ENCODE results near the gene IMMP1L. TPM values are rescaled to one million over a fixed set of nuclear protein-coding genes. Genes with fewer than 3 reads are reported as not detected.

The IMMP1L gene
- total RNA-seq, 1 experiment from 2014 or later, result 49.0 TPM

DNA sequence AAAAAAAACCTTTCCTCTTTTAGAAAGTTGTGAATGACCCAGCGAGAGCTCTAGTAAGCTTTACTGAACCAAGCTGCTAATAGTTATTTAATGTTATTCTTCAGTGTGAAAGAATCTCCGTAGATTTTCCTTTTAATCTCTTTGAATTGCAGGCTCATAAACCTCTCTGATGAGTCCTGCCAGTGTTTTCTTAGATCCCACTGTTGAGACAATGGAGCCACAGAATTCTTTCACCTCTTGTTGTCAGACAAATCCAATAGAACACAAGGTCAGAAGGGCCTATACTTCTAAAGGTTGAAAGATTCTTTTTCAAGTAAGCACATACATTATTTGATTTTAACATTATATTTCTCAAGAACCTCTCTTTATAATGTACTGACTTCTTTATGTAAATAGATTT, 87.6 kb downstream of the IMMP1L start:
- DNase-seq, result no peak
- Histone ChIP-seq H3K9me3 (no peaks in the 10 kb centered on the region), H3K27me3 (no peaks in the 10 kb centered on the region), H3K4me3 (no peak overlapping the region), H3K36me3 (no peaks in the 10 kb centered on the region)

DNA sequence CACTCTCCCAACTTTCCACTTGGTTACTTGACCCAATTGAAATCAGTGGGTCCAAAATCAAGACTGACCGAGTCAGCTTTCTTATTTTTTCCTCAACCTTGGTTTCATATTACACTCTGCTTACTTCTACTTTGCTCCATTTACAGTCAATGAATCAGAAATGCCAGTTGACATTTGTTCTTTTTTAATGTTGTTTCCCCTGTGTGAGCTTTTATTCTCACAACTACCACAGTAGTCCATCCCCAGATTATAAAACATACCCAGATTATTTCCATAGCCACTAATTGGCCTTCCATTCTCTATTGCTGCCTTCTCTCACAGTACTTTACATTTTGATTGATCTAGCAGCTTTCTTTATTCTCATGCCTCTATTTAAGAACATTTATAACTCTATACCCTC, 89.8 kb downstream of the IMMP1L start:
- Histone ChIP-seq H3K36me3 (no peaks in the 10 kb centered on the region), H3K9me3 (no peaks in the 10 kb centered on the region), H3K27me3 (no peaks in the 10 kb centered on the region), H3K4me3 (no peak overlapping the region)
- DNase-seq, result no peak

- H3K27me3 ChIP-seq, result no peaks in the 10 kb centered on the region
- DNase-seq, result no peak
- H3K9me3 ChIP-seq, result no peaks in the 10 kb centered on the region
- H3K36me3 ChIP-seq, result no peaks in the 10 kb centered on the region
- no peak overlapping the region for H3K4me3 ChIP-seq
These were observed 90.3 kb downstream of the IMMP1L start for GRCh38 chr11:31419138-31419537.

- H3K36me3 ChIP-seq, result no peaks in the 10 kb centered on the region
- no peak overlapping the region for H3K4me3 ChIP-seq
- no peak for DNase-seq
- no peaks in the 10 kb centered on the region for H3K9me3 ChIP-seq
- H3K27me3 ChIP-seq, result no peaks in the 10 kb centered on the region
These were observed 91.6 kb downstream of the IMMP1L start for GRCh38 chr11:31417816-31418215.

DNA sequence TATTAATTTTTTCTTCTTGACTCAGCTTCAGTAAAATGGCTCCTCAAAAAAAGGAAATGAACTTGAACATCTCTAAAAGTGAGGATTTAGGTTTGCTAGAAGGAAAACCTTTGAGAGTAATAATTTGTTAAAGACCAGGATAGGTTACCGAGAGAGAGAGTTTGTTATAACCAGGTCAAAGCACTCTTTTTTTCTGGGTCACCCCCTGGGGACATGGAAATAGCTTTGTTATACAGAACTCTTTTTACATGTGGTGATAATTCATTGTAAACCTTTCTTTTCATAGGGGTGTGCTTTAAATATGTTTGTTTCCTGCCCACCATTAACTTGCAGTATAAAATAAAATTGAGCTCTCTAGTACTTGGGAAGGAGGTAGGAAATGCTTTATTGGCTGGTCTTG, 92.1 kb downstream of the IMMP1L start:
- Histone ChIP-seq H3K27me3 (no peaks in the 10 kb centered on the region), H3K9me3 (no peaks in the 10 kb centered on the region), H3K36me3 (no peaks in the 10 kb centered on the region), H3K4me3 (no peak overlapping the region)
- DNase-seq, result no peak

DNA sequence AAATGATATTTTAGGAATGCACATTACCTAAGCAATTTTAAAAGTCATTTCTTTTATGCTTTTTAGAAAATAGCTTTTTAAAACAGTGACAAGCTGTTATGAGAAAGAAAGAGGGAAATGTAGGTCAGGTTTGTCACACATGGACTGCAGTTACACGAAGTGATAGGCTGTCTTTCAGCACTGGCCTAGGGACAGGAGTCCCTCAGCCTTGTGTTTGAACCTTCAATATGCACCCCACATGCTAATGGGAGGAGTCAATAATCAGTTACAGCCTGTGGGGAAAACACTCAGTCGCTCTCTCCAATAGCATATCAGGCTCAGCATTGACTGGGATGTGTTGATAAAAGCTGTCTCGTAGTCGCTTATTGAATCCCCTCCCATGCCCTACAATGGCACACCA, 94.0 kb downstream of the IMMP1L start:
- Histone ChIP-seq H3K36me3 (no peaks in the 10 kb centered on the region), H3K27me3 (no peaks in the 10 kb centered on the region), H3K9me3 (no peaks in the 10 kb centered on the region), H3K4me3 (no peak overlapping the region)
- DNase-seq, result no peak

GRCh38 chr11:31414338-31414737, 95.1 kb downstream of the IMMP1L start:
- no peaks in the 10 kb centered on the region for H3K36me3 ChIP-seq
- DNase-seq, result no peak
- no peaks in the 10 kb centered on the region for H3K27me3 ChIP-seq
- H3K4me3 ChIP-seq, result no peak overlapping the region
- no peaks in the 10 kb centered on the region for H3K9me3 ChIP-seq

DNA sequence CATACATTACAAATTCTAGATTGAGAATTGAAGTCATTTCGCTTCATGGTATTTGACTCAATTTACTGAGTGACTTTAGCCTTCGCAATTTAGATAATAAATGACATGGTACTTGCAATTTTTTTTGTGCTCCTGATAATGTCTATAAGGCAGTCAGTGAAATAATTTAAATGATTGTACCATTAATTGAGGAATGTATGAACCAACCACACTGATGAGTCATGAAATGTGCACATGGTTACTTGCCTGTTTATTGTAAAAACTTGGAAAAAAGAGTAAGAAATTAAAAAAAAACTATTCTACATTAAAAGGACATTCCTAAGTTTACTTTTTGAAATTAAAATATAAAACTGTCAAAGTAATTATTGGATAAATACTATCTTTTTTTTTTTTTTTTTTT, 96.5 kb downstream of the IMMP1L start:
- Histone ChIP-seq H3K9me3 (no peaks in the 10 kb centered on the region), H3K27me3 (no peaks in the 10 kb centered on the region), H3K4me3 (no peak overlapping the region), H3K36me3 (no peaks in the 10 kb centered on the region)
- no peak for DNase-seq

DNA sequence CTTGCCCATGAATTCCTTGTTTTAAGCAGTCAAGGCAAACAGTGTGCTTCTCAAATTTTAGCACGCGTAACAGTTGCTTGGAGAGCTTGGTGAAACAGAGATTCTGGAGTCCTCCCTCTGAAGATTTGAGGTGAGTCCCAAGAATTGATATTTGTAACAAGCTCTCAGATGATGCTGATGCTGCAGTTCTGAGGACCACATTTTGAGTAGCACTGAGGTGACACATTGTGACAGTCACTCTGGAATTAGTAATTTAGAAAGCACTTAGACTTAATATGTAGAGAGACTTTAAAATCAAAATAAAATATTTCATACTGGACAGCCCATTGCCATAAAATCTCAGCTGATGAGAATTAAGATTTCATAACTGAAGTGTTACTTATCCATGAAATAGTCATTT, 101.2 kb downstream of the IMMP1L start:
- no peaks in the 10 kb centered on the region for H3K27me3 ChIP-seq
- DNase-seq, result no peak
- H3K9me3 ChIP-seq, result no peaks in the 10 kb centered on the region
- H3K4me3 ChIP-seq, result no peak overlapping the region
- H3K36me3 ChIP-seq, result no peaks in the 10 kb centered on the region

GRCh38 chr11:31404614-31405013, 104.8 kb downstream of the IMMP1L start:
- no peak for DNase-seq
- Histone ChIP-seq H3K36me3 (no peaks in the 10 kb centered on the region), H3K27me3 (no peaks in the 10 kb centered on the region), H3K9me3 (no peaks in the 10 kb centered on the region), H3K4me3 (no peak overlapping the region)

- Histone ChIP-seq H3K36me3 (no peaks in the 10 kb centered on the region), H3K27me3 (no peaks in the 10 kb centered on the region), H3K9me3 (no peaks in the 10 kb centered on the region), H3K4me3 (no peak overlapping the region)
- no peak for DNase-seq
These were observed 112.1 kb downstream of the IMMP1L start for GRCh38 chr11:31397239-31397834.

DNA sequence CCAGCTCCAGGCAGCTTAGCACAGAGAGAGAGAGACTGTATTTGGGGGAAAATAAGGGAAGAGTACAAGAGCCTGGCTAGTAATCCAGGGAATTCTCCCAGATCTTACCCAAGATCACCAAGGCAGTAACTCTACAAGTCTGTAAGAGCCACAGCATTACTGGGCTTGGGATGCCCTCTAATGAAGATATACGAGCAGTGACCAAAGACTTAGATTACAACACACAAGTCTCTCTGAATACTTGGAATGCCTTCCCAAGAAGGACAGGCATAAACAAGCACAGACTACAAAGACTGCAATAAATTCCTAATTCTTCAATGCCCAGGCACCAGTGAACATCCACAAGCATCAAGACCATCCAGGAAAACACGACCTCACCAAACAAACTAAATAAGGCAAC, 122.0 kb downstream of the IMMP1L start:
- DNase-seq, result no peak
- Histone ChIP-seq H3K36me3 (no peaks in the 10 kb centered on the region), H3K27me3 (no peaks in the 10 kb centered on the region), H3K4me3 (no peak overlapping the region), H3K9me3 (no peaks in the 10 kb centered on the region)

DNA sequence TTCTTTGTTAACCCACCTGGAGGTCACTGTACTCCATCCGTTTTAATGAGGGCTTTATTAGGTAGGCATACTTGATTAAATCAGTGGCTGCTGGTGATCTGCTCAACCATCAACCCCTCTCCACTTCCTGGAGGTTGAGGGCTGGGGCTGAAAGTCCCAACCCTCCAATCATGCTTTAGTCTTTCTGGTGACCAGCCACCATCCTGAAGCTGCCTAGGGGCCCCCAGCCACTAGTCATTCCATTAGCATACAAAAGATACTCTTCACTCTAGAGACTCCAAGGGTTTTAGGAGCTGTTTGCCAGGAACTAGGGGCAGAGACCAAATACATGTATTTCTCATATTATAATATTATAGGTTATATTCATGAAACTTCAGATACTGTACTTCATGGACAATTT, 126.3 kb downstream of the IMMP1L start:
- H3K9me3 ChIP-seq, result no peaks in the 10 kb centered on the region
- H3K4me3 ChIP-seq, result no peak overlapping the region
- DNase-seq, result no peak
- no peaks in the 10 kb centered on the region for H3K36me3 ChIP-seq
- H3K27me3 ChIP-seq, result no peaks in the 10 kb centered on the region

Other genes starting within 250 kb of the IMMP1L start
- 0.36 TPM in 1 of 2 replicates, not detected in the other for gene DCDC1, start 139.9 kb downstream of the IMMP1L start, total RNA-seq (2014; rRNA removed; shearing (Covaris generic); ENCODE audit: low replicate concordance)
- 3.1 and 4.0 TPM in 2 replicates for gene DNAJC24, start 139.8 kb downstream of the IMMP1L start, total RNA-seq (2014; rRNA removed; shearing (Covaris generic); ENCODE audit: low replicate concordance)
- gene ELP4, start 145 bp upstream of the IMMP1L start, total RNA-seq (2014; rRNA removed; shearing (Covaris generic); ENCODE audit: low replicate concordance), result 13.0 and 27.8 TPM in 2 replicates